SK-N-SH (cell line): ENCODE results near the gene GID4. TPM values are rescaled to one million over a fixed set of nuclear protein-coding genes. Genes with fewer than 3 reads are reported as not detected.

Experiments used
- CTCF ChIA-PET: fragments of 300-600, 350-600 bp; formaldehyde crosslinking; extraction: SDS; loops from one replicate; lab custom pipeline; 2021; lab: Yijun Ruan, JAX
- POLR2A ChIA-PET: fragments of 350-600 bp; sonication (Branson Sonifier 250); formaldehyde crosslinking; extraction: SDS; loops from one replicate; lab custom pipeline; 2020; ENCODE audit warnings: antibody characterized with exemption, inconsistent platforms; lab: Yijun Ruan, JAX
- DNase-seq: peaks from one replicate; pipeline ENCODE4 v3.0.0; 2012
- H2AFZ ChIP-seq: fragments of 200-600 bp; sonication (generic); 2 replicates; pipeline ENCODE4 v1.8.1; 2016; ENCODE audit warnings: antibody characterized with exemption, mild to moderate bottlenecking, low read depth
- H3F3A ChIP-seq: fragments of 200-600 bp; sonication (generic); replicated peaks from 2 replicates; pipeline ENCODE3; 2016; ENCODE audit warnings: antibody characterized with exemption, mild to moderate bottlenecking; ENCODE audit not compliant: insufficient read depth
- H3K27ac ChIP-seq, 2 experiments: fragments of 200-500 bp in 1 of 2; fragments of 200-600 bp in 1 of 2; sonication (Bioruptor generic) in 1 of 2; sonication (generic), shearing (Covaris generic) in 1 of 2; 2 replicates each; pipeline versions ENCODE4 v1.5.1 to v1.6.1; 2014 to 2016; ENCODE audit warnings: low read depth in 2 of 2, inconsistent platforms in 1 of 2, low read length in 1 of 2, mild to moderate bottlenecking in 1 of 2, mixed read lengths in 1 of 2
- H3K27me3 ChIP-seq: fragments of 200-600 bp; sonication (generic), shearing (Covaris generic); 2 replicates; pipeline ENCODE4 v1.6.1; 2016; ENCODE audit warnings: mixed run types; ENCODE audit not compliant: insufficient read depth
- H3K36me3 ChIP-seq, 2 experiments: fragments of 200-500 bp in 1 of 2; fragments of 200-600 bp in 1 of 2; sonication (Bioruptor generic) in 1 of 2; sonication (generic) in 1 of 2; replicated peaks in 1 of 2; 2 replicates each; pipeline versions ENCODE3 to v1.5.1; 2014 to 2016; ENCODE audit warnings: low read length in 1 of 2, mild to moderate bottlenecking in 1 of 2; ENCODE audit not compliant: insufficient read depth in 2 of 2, control insufficient read depth in 1 of 2
- H3K4me1 ChIP-seq, 2 experiments: fragments of 200-500 bp in 1 of 2; fragments of 200-600 bp in 1 of 2; sonication (Bioruptor generic) in 1 of 2; sonication (generic), shearing (Covaris generic) in 1 of 2; 2 replicates each; pipeline versions ENCODE4 v1.5.1 to v1.6.1; 2014 to 2016; ENCODE audit warnings: low read depth in 1 of 2, low read length in 1 of 2, mixed run types in 1 of 2; ENCODE audit not compliant: insufficient read depth in 2 of 2, control insufficient read depth in 1 of 2
- H3K4me2 ChIP-seq: fragments of 200-600 bp; sonication (generic), shearing (Covaris generic); 2 replicates; pipeline ENCODE4 v1.6.1; 2017; ENCODE audit warnings: mixed run types
- H3K4me3 ChIP-seq, 2 experiments: fragments of 200-500 bp in 1 of 2; fragments of 200-600 bp in 1 of 2; sonication (Bioruptor generic) in 1 of 2; sonication (generic), shearing (Covaris generic) in 1 of 2; 2 replicates each; pipeline versions ENCODE4 v1.5.1 to v1.8.1; 2014 to 2016; ENCODE audit warnings: low read depth in 2 of 2, inconsistent platforms in 1 of 2, low read length in 1 of 2, mild to moderate bottlenecking in 1 of 2, mixed read lengths in 1 of 2, moderate library complexity in 1 of 2
- H3K79me2 ChIP-seq: fragments of 200-600 bp; sonication (generic); 2 replicates; pipeline ENCODE4 v1.8.1; 2017; ENCODE audit warnings: mild to moderate bottlenecking; ENCODE audit not compliant: insufficient read depth
- H3K9ac ChIP-seq: fragments of 200-600 bp; sonication (generic); 2 replicates; pipeline ENCODE4 v1.6.1; 2017; ENCODE audit warnings: mixed run types
- H3K9me2 ChIP-seq: fragments of 200-600 bp; sonication (generic); 2 replicates; pipeline ENCODE4 v1.6.1; 2017; ENCODE audit warnings: mixed run types
- H3K9me3 ChIP-seq: fragments of 200-600 bp; sonication (generic); 2 replicates; pipeline ENCODE4 v1.6.1; 2017; ENCODE audit warnings: mixed run types, mild to moderate bottlenecking, moderate library complexity
- H4K20me1 ChIP-seq: fragments of 200-600 bp; sonication (generic); 2 replicates; pipeline ENCODE4 v1.6.1; 2017; ENCODE audit warnings: mild to moderate bottlenecking, mixed run types; ENCODE audit not compliant: insufficient read depth
- CHD2 ChIP-seq: fragments of 150-350 bp; IDR thresholded peaks from 2 replicates; pipeline ENCODE4 v1.6.1; 2018; ENCODE audit warnings: low read length; ENCODE audit not compliant: partially characterized antibody
- EP300 ChIP-seq, 2 experiments: IDR thresholded peaks; 2 replicates each; pipeline versions ENCODE4 v1.4.0 to v1.6.1; 2012; ENCODE audit warnings: borderline replicate concordance in 1 of 2, low read depth in 1 of 2, low read length in 1 of 2
- EZH2phosphoT487 ChIP-seq: fragments of 200-600 bp; sonication (generic); IDR thresholded peaks from 2 replicates; pipeline ENCODE4 v1.6.1; 2017; ENCODE audit warnings: low read depth, mixed run types, mild to moderate bottlenecking, antibody characterized with exemption, moderate library complexity, borderline replicate concordance
- FOXM1 ChIP-seq: IDR thresholded peaks from 2 replicates; pipeline ENCODE4 v1.4.0; 2012; ENCODE audit warnings: low read depth, mild to moderate bottlenecking
- GATA2 ChIP-seq: sonication (generic); formaldehyde crosslinking; IDR thresholded peaks from 2 replicates; pipeline ENCODE4 v1.5.0; 2020; ENCODE audit warnings: mild to moderate bottlenecking, missing genetic modification reagents
- IRF3 ChIP-seq: fragments of 150-350 bp; IDR thresholded peaks from 2 replicates; pipeline ENCODE4 v1.6.1; 2016; ENCODE audit warnings: mild to moderate bottlenecking, low read depth, low read length
- MXI1 ChIP-seq: IDR thresholded peaks from 2 replicates; pipeline ENCODE4 v1.6.1; 2012; ENCODE audit warnings: mild to moderate bottlenecking, low read depth, low read length, improper control_type of control experiment
- POLR2AphosphoS5 ChIP-seq: IDR thresholded peaks from 2 replicates; pipeline ENCODE4 v1.6.1; 2012; ENCODE audit warnings: low read depth, low read length
- RAD21 ChIP-seq: IDR thresholded peaks from 2 replicates; pipeline ENCODE4 v1.6.1; 2012; ENCODE audit warnings: mild to moderate bottlenecking, low read length
- REST ChIP-seq: IDR thresholded peaks from 2 replicates; pipeline ENCODE4 v1.6.1; 2012; ENCODE audit warnings: mild to moderate bottlenecking, low read depth, low read length, moderate library complexity
- RXRA ChIP-seq: IDR thresholded peaks from 2 replicates; pipeline ENCODE4 v1.4.0; 2012; ENCODE audit warnings: low read depth, mild to moderate bottlenecking, borderline replicate concordance
- SIN3A ChIP-seq: IDR thresholded peaks from 2 replicates; pipeline ENCODE4 v1.6.1; 2012; ENCODE audit warnings: low read depth, mild to moderate bottlenecking, low read length, moderate library complexity, borderline replicate concordance
- TAF1 ChIP-seq: IDR thresholded peaks from 2 replicates; pipeline ENCODE4 v1.6.1; 2012; ENCODE audit warnings: low read depth, mild to moderate bottlenecking, low read length, moderate library complexity, borderline replicate concordance
- TCF12 ChIP-seq: IDR thresholded peaks from 2 replicates; pipeline ENCODE4 v1.4.0; 2012
- TEAD4 ChIP-seq: IDR thresholded peaks from 2 replicates; pipeline ENCODE4 v1.4.0; 2012; ENCODE audit warnings: mild to moderate bottlenecking, borderline replicate concordance; ENCODE audit not compliant: insufficient read depth
- USF1 ChIP-seq: IDR thresholded peaks from 2 replicates; pipeline ENCODE4 v1.4.0; 2012; ENCODE audit warnings: low read depth, borderline replicate concordance
- YY1 ChIP-seq: IDR thresholded peaks from 2 replicates; pipeline ENCODE4 v1.4.0; 2012; ENCODE audit warnings: low read depth, mild to moderate bottlenecking
- WGBS: methylation state at CpG from one replicate; pipeline ENCODE4 v1.1.6; 2017; ENCODE audit warnings: low lambda C conversion rate; 5-methylcytosine and 5-hydroxymethylcytosine counted together
- polyA plus RNA-seq, 3 experiments: library from polyadenylated mRNA; depleted of rRNA; stranded (reverse); fragments of >200 nt; gene quantifications; 2 replicates each; pipeline ENCODE4 v1.2.3, GENCODE V29; 2012

GID4 gene
- polyA plus RNA-seq, 1 of the 3 experiments (the other 2 are of a cell fraction): 4.3 TPM

GRCh38 chr17:18014006-18014405 is 25.2 kb upstream of the GID4 start:
- DNase-seq: no peak
- ChIA-PET CTCF (interaction anchor here (0.8 to 1.2 kb wide), 3 partner anchors 9 to 20 kb away, joined by 3 to 4 read pairs (median 3); no protein-coding TSS in a partner anchor), POLR2A (no interaction called here)
- no peak overlapping the region for H3K4me3 ChIP-seq
- H3K27me3 ChIP-seq: no peaks in the 10 kb centered on the region
- H2AFZ ChIP-seq: no peak overlapping the region
- 90% methylated on average over 6 of the region's 6 CpGs for WGBS
- H3K4me1 ChIP-seq: peaks cover 5 to 32% of the 10 kb centered on the region in 2 experiments; a peak in 3 of 4 replicates
- no peaks in the 10 kb centered on the region for H3K79me2 ChIP-seq
- H3F3A ChIP-seq: peaks cover 8% of the 10 kb centered on the region
- TF ChIP-seq GATA2 (CRISPR knock-in tag) (no peak), REST (no peak), SIN3A (no peak), RAD21 (no peak), CHD2 (no peak), FOXM1 (no peak), TAF1 (no peak), RXRA (no peak), IRF3 (no peak), EZH2phosphoT487 (no peak), MXI1 (no peak), TEAD4 (no peak)
- H3K4me2 ChIP-seq: no peak overlapping the region
- no peaks in the 10 kb centered on the region for H3K9me2 ChIP-seq
- H3K27ac ChIP-seq: no peak overlapping the region
- no peak overlapping the region for H3K9ac ChIP-seq
- H3K36me3 ChIP-seq: peaks cover 0 to 10% of the 10 kb centered on the region in 2 experiments
- H4K20me1 ChIP-seq: no peaks in the 10 kb centered on the region
- no peaks in the 10 kb centered on the region for H3K9me3 ChIP-seq

- POLR2A ChIA-PET: no interaction called here
- 91% methylated on average over 5 of the region's 5 CpGs for WGBS
- CTCF ChIA-PET: interaction anchor here (1.1 to 1.4 kb wide), 2 partner anchors 9 to 11 kb away, joined by 4 to 5 read pairs; no protein-coding TSS in a partner anchor
- no peak for TF ChIP-seq TCF12
- TF ChIP-seq USF1: no peak
- no peak for TF ChIP-seq REST
- no peak for TF ChIP-seq IRF3
- no peak for TF ChIP-seq EP300 (IDR thresholded peaks at IDR 0.05; ENCODE audit: borderline replicate concordance in 1 of 2, low read depth in 1 of 2, low read length in 1 of 2)
- no peak for TF ChIP-seq YY1
- no peak for TF ChIP-seq POLR2AphosphoS5
Observed at GRCh38 chr17:18015593-18015992, 23.6 kb upstream of the GID4 start.

More at GRCh38 chr17:18015593-18015992, 23.6 kb upstream of the GID4 start:
- H2AFZ ChIP-seq: no peak overlapping the region
- H3K27me3 ChIP-seq: no peaks in the 10 kb centered on the region
- no peak overlapping the region for H3K4me2 ChIP-seq
- peaks cover 0 to 35% of the 10 kb centered on the region in 2 experiments; a peak in 1 of 4 replicates for H3K4me1 ChIP-seq
- peak overlapping the region in 1 of 2 experiments; percentile 2; a peak in 1 of 4 replicates for H3K27ac ChIP-seq
- DNase-seq: no peak
- H3K9ac ChIP-seq: no peak overlapping the region
- H4K20me1 ChIP-seq: no peaks in the 10 kb centered on the region
- H3K79me2 ChIP-seq: no peaks in the 10 kb centered on the region
- H3F3A ChIP-seq: peaks cover 4% of the 10 kb centered on the region
- H3K9me3 ChIP-seq: no peaks in the 10 kb centered on the region
- no peaks in the 10 kb centered on the region for H3K9me2 ChIP-seq
- H3K4me3 ChIP-seq: no peak overlapping the region
- peaks cover 0 to 10% of the 10 kb centered on the region in 2 experiments for H3K36me3 ChIP-seq
